ENCODE measurements around the gene FPR3.

Gene FPR3

DNA sequence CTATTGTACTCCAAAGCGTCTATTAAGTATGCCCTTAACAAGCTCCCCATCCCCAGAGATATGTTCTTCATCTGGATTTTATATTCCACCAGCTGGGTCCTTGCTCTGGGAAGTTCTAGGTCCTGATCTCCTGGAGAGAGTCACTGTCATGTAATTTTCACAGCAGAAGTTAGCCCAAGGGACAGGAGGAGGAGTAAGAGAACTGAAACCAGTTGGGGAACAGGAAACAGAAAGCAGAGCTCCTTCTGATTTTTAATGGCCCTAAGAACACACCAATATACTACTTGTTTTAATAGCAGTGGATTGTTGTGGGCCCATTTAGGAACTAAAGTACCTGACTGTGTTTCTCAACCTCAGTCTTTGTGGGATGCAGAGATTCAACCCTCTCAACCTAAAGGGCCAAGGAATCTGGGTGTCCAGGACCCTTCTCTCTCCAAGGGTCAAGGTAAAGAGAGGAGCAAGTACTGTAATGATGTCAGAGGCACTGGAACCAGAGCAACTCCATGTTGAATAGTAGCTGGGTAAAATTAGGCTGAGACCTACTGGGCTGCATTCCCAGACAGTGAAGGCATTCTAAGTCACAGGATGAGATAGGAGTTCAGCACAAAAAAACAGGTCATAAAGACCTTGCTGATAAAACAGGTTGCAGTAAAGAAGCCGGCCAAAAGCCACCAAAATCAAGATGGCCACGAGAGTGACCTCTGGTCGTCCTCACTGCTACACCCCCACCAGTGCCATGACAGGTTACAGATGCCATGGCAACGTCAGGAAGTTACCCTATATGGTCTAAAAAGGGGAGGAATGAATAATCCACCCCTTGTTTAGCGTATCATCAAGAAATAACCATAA lies 8.1 kb upstream of the FPR3 start:
- no peak overlapping the region for H3K27ac ChIP-seq (ENCODE audit: extremely low read depth, low read depth, low read length)
- no peaks in the 10 kb centered on the region for H3K36me3 ChIP-seq (ENCODE audit: control insufficient read depth in 2 of 2, insufficient read depth in 1 of 2, low read length in 2 of 2)
- CTCF ChIA-PET: no interaction called here
- no peak overlapping the region for H3K4me3 ChIP-seq (ENCODE audit: low read depth, low read length)
- POLR2A ChIA-PET: no interaction called here
- TF ChIP-seq ZFP69B (tag by site-specific recombination; IDR thresholded peaks at IDR 0.05): no peak
- no peak for TF ChIP-seq ZIC2 (tag by site-specific recombination; IDR thresholded peaks at IDR 0.05)
- no peak for TF ChIP-seq BCL11A (tag by site-specific recombination; IDR thresholded peaks at IDR 0.05; ENCODE audit: low read depth)
- no peak for TF ChIP-seq ZNF548 (tag by site-specific recombination; IDR thresholded peaks at IDR 0.05)
- no peak for TF ChIP-seq FEZF1 (tag by site-specific recombination; IDR thresholded peaks at IDR 0.05)
- TF ChIP-seq ZNF214 (tag by site-specific recombination; IDR thresholded peaks at IDR 0.05; ENCODE audit: borderline replicate concordance): no peak
- no peak for TF ChIP-seq ZNF157 (tag by site-specific recombination; IDR thresholded peaks at IDR 0.05)
- no peak for TF ChIP-seq YY1 (tag by site-specific recombination; IDR thresholded peaks at IDR 0.05)
- TF ChIP-seq ZNF404 (tag by site-specific recombination; IDR thresholded peaks at IDR 0.05): no peak
- TF ChIP-seq ZNF174 (tag by site-specific recombination; IDR thresholded peaks at IDR 0.05): no peak
- TF ChIP-seq ZNF211 (tag by site-specific recombination; IDR thresholded peaks at IDR 0.05; ENCODE audit: low read depth): no peak
- no peak for TF ChIP-seq ZNF394 (tag by site-specific recombination; IDR thresholded peaks at IDR 0.05; ENCODE audit: borderline replicate concordance)
- TF ChIP-seq, protein P1, sequence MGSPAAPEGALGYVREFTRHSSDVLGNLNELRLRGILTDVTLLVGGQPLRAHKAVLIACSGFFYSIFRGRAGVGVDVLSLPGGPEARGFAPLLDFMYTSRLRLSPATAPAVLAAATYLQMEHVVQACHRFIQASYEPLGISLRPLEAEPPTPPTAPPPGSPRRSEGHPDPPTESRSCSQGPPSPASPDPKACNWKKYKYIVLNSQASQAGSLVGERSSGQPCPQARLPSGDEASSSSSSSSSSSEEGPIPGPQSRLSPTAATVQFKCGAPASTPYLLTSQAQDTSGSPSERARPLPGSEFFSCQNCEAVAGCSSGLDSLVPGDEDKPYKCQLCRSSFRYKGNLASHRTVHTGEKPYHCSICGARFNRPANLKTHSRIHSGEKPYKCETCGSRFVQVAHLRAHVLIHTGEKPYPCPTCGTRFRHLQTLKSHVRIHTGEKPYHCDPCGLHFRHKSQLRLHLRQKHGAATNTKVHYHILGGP (tag by site-specific recombination; IDR thresholded peaks at IDR 0.05): no peak
- no peak for TF ChIP-seq ZNF629 (tag by site-specific recombination; IDR thresholded peaks at IDR 0.05)
- no peak for TF ChIP-seq SP7 (tag by site-specific recombination; IDR thresholded peaks at IDR 0.05)
- no peak for TF ChIP-seq ZNF837 (tag by site-specific recombination; IDR thresholded peaks at IDR 0.05)
- TF ChIP-seq EGR2 (tag by site-specific recombination; IDR thresholded peaks at IDR 0.05; ENCODE audit: low read depth): no peak
- TF ChIP-seq ZNF701 (tag by site-specific recombination; IDR thresholded peaks at IDR 0.05): no peak
- no peaks in the 10 kb centered on the region for H3K9me3 ChIP-seq (ENCODE audit: control insufficient read depth, insufficient read depth, low read depth, low read length)
- H3K4me1 ChIP-seq (ENCODE audit: control insufficient read depth, insufficient read depth, low read length): no peaks in the 10 kb centered on the region

DNA sequence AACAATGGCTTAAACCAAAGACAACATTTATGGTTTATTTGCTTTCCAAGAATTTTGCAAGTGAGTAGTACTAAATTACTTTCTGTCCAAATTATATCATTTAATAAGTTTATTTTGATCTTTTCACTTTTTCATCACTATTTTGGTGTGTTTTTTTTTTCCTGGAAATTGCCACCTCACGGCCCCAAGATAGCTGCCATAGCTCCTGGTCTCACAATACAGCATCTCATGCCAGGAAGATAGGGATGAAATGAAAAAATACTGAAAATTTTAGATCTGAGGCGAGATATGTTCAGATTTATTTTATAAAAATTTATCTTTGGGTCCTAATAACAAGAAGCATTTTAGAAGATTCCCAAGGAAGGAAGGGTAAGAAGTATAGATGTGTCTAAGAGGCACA lies 6.9 kb upstream of the FPR3 start:
- no peak overlapping the region for H3K27ac ChIP-seq (ENCODE audit: extremely low read depth, low read depth, low read length)
- CTCF ChIA-PET: no interaction called here
- TF ChIP-seq, protein P1 (tag by site-specific recombination; IDR thresholded peaks at IDR 0.05): no peak
- TF ChIP-seq ZNF394 (tag by site-specific recombination; IDR thresholded peaks at IDR 0.05; ENCODE audit: borderline replicate concordance) (no peak), ZNF335 (tag by site-specific recombination; conservative IDR thresholded peaks at IDR 0.05) (no peak), ZNF155 (tag by site-specific recombination; IDR thresholded peaks at IDR 0.05) (no peak), BCL11B (tag by site-specific recombination; IDR thresholded peaks at IDR 0.05; ENCODE audit: low read depth) (no peak), ZNF133 (tag by site-specific recombination; IDR thresholded peaks at IDR 0.05) (no peak), ZNF776 (tag by site-specific recombination; IDR thresholded peaks at IDR 0.05; ENCODE audit: borderline replicate concordance) (no peak), ZBTB7A (tag by site-specific recombination; IDR thresholded peaks at IDR 0.05; ENCODE audit: low read depth) (no peak)
- TF ChIP-seq, protein P2, sequence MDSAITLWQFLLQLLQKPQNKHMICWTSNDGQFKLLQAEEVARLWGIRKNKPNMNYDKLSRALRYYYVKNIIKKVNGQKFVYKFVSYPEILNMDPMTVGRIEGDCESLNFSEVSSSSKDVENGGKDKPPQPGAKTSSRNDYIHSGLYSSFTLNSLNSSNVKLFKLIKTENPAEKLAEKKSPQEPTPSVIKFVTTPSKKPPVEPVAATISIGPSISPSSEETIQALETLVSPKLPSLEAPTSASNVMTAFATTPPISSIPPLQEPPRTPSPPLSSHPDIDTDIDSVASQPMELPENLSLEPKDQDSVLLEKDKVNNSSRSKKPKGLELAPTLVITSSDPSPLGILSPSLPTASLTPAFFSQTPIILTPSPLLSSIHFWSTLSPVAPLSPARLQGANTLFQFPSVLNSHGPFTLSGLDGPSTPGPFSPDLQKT (IDR thresholded peaks at IDR 0.05; ENCODE audit: borderline replicate concordance, low read depth, low read length): no peak
- TF ChIP-seq, protein P3, sequence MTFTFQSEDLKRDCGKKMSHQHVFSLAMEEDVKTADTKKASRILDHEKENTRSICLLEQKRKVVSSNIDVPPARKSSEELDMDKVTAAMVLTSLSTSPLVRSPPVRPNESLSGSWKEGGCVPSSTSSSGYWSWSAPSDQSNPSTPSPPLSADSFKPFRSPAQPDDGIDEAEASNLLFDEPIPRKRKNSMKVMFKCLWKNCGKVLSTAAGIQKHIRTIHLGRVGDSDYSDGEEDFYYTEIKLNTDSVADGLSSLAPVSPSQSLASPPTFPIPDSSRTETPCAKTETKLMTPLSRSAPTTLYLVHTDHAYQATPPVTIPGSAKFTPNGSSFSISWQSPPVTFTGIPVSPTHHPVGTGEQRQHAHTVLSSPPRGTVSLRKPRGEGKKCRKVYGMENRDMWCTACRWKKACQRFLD (tag by site-specific recombination; IDR thresholded peaks at IDR 0.05): no peak
- TF ChIP-seq, protein P4, sequence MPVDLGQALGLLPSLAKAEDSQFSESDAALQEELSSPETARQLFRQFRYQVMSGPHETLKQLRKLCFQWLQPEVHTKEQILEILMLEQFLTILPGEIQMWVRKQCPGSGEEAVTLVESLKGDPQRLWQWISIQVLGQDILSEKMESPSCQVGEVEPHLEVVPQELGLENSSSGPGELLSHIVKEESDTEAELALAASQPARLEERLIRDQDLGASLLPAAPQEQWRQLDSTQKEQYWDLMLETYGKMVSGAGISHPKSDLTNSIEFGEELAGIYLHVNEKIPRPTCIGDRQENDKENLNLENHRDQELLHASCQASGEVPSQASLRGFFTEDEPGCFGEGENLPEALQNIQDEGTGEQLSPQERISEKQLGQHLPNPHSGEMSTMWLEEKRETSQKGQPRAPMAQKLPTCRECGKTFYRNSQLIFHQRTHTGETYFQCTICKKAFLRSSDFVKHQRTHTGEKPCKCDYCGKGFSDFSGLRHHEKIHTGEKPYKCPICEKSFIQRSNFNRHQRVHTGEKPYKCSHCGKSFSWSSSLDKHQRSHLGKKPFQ (tag by site-specific recombination; IDR thresholded peaks at IDR 0.05): no peak
- TF ChIP-seq, protein P5, sequence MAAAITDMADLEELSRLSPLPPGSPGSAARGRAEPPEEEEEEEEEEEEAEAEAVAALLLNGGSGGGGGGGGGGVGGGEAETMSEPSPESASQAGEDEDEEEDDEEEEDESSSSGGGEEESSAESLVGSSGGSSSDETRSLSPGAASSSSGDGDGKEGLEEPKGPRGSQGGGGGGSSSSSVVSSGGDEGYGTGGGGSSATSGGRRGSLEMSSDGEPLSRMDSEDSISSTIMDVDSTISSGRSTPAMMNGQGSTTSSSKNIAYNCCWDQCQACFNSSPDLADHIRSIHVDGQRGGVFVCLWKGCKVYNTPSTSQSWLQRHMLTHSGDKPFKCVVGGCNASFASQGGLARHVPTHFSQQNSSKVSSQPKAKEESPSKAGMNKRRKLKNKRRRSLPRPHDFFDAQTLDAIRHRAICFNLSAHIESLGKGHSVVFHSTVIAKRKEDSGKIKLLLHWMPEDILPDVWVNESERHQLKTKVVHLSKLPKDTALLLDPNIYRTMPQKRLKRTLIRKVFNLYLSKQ (tag by site-specific recombination; IDR thresholded peaks at IDR 0.05; ENCODE audit: borderline replicate concordance): no peak

More for the DNA sequence above, 6.9 kb upstream of the FPR3 start:
- Histone ChIP-seq H3K4me3 (ENCODE audit: low read depth, low read length) (no peak overlapping the region), H3K36me3 (ENCODE audit: control insufficient read depth in 2 of 2, insufficient read depth in 1 of 2, low read length in 2 of 2) (no peaks in the 10 kb centered on the region), H3K4me1 (ENCODE audit: control insufficient read depth, insufficient read depth, low read length) (no peaks in the 10 kb centered on the region), H3K9me3 (ENCODE audit: control insufficient read depth, insufficient read depth, low read depth, low read length) (no peaks in the 10 kb centered on the region)
- POLR2A ChIA-PET: no interaction called here
